GM19328 (cell line): Measurements from ENCODE around the gene PLS1.

Experiments
- ATAC-seq: cut with Tn5 transposase; IDR thresholded peaks from one replicate; pipeline ENCODE4 v1.9.1; 2021; ENCODE audit warnings: mild to moderate bottlenecking, moderate library complexity; ENCODE audit not compliant: unreplicated experiment

The PLS1 gene

DNA sequence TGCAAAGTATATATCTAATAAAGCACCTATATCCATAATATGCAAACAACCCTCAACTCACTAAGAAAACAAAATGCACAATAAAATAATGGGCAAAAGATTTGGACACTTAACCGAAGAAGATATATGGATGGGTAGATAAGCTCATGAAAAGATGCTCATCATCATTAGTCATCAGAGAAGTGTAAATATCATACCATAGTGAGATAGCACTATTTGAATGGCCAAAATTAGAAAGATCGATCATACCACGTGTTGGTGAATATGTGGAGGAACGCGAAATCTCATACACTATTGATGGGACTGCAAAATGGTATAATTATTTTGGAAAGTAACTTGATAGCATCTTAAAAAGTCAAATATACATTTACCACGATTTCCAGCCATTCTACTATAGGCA is 40.5 kb downstream of the PLS1 start:
- ATAC-seq, result no peak

GRCh38 chr3:142638291-142638690 is 42.1 kb downstream of the PLS1 start:
- ATAC-seq, result no peak

DNA sequence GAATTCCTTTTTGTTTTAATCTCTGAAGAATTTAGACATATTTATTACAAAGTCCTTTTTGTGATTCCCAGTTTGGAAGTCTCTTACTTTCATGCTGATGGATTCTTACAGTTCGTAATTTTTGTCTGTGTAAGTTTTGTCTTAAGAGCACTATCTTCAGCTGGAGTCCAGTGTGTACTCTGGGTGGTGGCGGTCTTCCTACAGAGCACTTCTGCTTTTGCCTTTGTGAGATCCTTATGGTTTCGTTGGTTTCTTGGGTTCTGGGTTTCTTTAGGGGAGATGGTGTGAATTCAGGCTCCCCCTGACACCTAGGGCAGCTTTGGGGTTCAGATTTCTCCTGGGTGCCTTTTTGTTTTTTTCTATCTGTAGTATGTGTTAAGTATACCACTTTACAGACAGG is 45.3 kb downstream of the PLS1 start:
- ATAC-seq, result no peak

GRCh38 chr3:142642956-142643355 is 46.8 kb downstream of the PLS1 start:
- no peak for ATAC-seq

- ATAC-seq, result no peak
These were observed 48.3 kb downstream of the PLS1 start for GRCh38 chr3:142644502-142644901.

DNA sequence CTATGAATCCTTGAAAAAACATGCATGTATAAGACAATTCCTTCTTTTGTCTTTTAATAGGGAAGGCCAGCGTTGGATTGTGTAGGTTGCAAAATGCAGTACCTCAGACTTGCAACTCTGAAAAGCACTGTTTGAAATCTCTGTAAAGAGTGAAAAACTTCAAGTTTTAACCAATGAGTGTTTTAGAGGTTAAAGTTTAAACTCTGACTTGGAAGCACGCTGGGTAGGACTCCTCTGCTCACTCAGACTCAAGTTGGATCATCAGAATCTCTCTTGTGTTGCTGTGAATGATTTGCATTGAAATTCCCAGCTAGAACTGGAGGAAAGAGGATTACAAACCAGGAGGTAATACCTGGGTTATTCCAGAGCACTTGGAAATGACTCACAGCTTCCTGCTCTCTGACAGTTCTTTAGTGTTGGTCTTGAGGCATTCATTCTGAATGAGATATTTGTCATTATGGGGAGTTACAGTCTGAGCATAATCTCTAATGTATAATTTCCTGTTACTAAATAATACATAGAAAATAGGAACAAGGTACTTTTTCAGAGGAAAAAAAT is 49.1 kb downstream of the PLS1 start:
- ATAC-seq, result no peak

DNA sequence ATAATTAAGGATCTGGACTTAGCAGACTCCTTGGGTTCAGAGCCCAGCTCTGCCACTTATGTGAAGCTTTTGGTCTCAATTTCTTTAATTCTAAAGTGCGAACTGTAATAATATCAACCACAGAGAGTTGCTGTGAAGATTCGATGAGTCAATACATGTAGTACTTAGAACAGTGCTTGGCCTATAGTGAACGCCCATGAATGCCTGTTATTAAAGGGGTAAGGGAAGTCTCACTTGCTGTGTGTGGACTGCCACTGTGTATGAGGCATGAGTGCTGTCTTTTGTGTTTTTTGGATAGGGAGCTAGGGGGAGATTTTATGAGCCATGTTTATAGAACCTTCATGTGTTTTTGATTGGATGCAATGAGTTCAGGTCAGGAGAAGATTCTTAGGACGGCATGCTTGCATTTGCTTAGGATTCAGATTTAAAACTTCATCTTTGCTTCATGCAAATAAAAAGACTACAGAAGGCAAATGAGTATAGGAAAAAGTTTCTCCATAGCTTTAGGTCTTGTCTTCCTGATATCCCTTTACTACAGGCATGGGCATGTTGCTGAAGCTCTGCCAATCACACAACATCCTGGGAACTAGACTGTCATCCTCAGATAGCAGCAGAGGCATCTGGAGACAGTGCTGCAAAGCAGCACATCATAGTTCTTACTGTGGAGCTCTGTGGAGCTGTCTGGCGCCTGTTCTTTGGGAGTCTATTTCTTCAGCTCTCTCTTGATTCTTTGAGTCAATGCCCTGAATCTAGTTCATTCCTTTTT is 50.0 kb downstream of the PLS1 start:
- ATAC-seq, result no peak

GRCh38 chr3:142647856-142648255 is 51.7 kb downstream of the PLS1 start:
- no peak for ATAC-seq

- no peak for ATAC-seq
These were observed 52.8 kb downstream of the PLS1 start for GRCh38 chr3:142648950-142649349.

GRCh38 chr3:142650001-142650693 is 54.0 kb downstream of the PLS1 start:
- ATAC-seq, result no peak

DNA sequence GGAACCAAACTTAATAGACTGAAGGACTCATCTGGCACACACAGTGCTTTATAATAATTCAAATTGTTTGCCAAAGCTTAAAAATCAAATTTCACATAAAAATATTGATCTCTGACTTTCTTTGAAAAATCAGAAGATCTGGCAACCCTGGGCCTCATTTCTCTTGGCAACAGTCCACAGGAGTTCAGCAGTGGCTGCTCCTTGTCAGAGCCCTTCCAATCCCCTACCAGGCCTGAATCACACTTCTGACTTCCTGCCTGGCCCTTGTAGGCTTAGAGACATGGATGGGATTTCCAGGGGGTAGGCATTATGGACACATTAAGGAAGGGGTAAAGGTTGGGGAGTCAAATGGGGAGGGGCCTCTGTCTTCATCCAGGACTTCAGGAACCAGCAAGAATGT is 55.5 kb downstream of the PLS1 start:
- no peak for ATAC-seq

- ATAC-seq, result no peak
These were observed 56.7 kb downstream of the PLS1 start for GRCh38 chr3:142652826-142653292.

- no peak for ATAC-seq
These were observed 60.4 kb downstream of the PLS1 start for GRCh38 chr3:142656575-142656974.

DNA sequence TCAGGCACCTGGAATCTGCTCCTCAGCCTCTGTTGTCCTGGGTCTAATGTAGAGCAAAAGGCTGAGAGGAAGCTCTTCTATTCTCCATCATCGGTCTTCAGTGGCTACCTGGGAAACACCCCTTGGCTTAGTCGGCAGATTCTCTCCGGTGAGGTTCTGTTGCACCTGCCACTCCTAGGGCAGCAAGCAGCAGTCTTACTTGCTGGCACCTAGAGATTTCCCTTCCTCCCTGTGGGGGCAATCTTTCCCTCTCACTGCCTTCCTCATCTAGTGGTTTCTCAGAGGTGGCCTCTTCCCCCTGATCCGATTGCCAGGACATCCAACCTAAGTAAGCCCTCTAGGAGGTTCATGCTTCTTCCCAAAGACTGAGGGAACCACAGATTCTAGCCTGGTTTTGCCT is 60.8 kb downstream of the PLS1 start:
- no peak for ATAC-seq

DNA sequence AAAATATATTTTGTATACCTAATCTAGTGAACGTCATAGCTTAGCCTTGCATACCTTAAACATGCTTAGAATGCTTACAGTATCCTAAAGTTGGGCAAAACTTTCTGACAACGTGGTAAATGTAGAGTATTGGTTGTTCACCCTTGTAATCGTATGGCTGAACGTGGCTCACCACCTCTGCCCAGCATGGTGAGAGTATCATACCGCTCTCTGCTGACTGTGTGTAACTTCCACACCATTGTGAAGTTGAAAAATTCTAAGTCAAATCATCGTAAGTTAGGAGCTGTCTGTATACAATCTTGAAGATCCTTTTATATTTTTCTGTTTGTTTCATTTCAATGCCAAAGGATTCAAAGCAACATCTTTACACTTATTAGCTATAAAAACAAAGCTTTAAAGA is 64.2 kb downstream of the PLS1 start:
- ATAC-seq, result no peak

- ATAC-seq, result no peak
These were observed 64.7 kb downstream of the PLS1 start for GRCh38 chr3:142660893-142661292.

GRCh38 chr3:142663865-142664264 is 67.7 kb downstream of the PLS1 start:
- no peak for ATAC-seq

DNA sequence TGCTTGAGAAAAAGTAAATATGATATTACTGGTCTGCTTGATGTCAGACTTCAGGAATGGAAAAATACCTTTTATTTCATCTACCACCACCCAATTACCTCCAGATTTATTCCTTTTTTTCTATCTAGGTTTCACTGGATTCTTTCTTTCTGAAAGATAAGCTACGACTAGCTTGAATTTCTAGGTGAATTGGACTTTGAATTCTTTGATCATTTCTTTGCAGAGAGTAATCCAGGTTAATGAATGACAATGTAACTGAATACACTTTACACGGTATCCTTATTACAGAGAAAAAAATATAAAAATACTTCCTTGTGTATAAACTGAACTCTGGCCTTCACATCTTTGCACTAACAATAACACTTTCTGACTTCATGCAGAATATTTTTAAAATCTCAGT is 68.1 kb downstream of the PLS1 start:
- ATAC-seq, result no peak

DNA sequence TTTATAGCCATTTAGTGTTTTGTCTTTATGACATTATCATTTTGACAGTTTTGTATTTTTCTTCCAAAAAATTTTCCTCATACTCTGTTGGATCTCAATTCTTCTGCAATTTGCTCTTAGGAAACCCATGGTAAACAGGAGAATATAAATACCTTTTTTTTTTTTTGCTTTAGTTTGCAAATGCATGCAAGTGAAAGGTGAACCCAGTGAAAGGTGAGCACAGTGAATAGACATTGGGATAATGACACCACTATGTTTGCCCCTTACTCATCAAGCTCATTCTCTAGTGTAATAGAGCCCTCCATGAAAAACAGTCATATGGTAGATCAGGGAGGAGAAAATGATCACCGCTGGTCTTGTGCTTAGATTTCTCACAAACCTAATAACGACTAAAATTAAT is 68.6 kb downstream of the PLS1 start:
- no peak for ATAC-seq

- ATAC-seq, result no peak
These were observed 73.9 kb downstream of the PLS1 start for GRCh38 chr3:142670120-142670519.

GRCh38 chr3:142676151-142676550 is 80.0 kb downstream of the PLS1 start:
- no peak for ATAC-seq

- no peak for ATAC-seq
These were observed 84.5 kb downstream of the PLS1 start for GRCh38 chr3:142680710-142681109.
